Measurements from ENCODE around the gene ADRB2.

ADRB2 gene

GRCh38 chr5:148831590-148832565 is 5.5 kb downstream of the ADRB2 start:
- no peak for ATAC-seq

GRCh38 chr5:148833122-148833521 is 6.7 kb downstream of the ADRB2 start:
- TF ChIP-seq RARB (CRISPR knock-in tag; IDR thresholded peaks at IDR 0.05) (no peak), BACH2 (CRISPR knock-in tag; IDR thresholded peaks at IDR 0.05; ENCODE audit: borderline replicate concordance) (no peak), ESRRG (CRISPR knock-in tag; IDR thresholded peaks at IDR 0.05) (no peak), ZFP3 (CRISPR knock-in tag; IDR thresholded peaks at IDR 0.05) (no peak), TOX (CRISPR knock-in tag; IDR thresholded peaks at IDR 0.05; ENCODE audit: borderline replicate concordance) (no peak), ZC3H10 (CRISPR knock-in tag; IDR thresholded peaks at IDR 0.05) (no peak), ARNTL (CRISPR knock-in tag; IDR thresholded peaks at IDR 0.05; ENCODE audit: borderline replicate concordance, low read depth) (no peak), CSDC2 (CRISPR knock-in tag; IDR thresholded peaks at IDR 0.05) (no peak), ZFP30 (CRISPR knock-in tag; IDR thresholded peaks at IDR 0.05) (no peak)
- no peak for ATAC-seq

More at GRCh38 chr5:148831590-148832565, 5.5 kb downstream of the ADRB2 start:
- TF ChIP-seq POU6F1 (CRISPR knock-in tag; IDR thresholded peaks at IDR 0.05; ENCODE audit: borderline replicate concordance, low read depth) (no peak), CSDC2 (CRISPR knock-in tag; IDR thresholded peaks at IDR 0.05) (no peak), CREB5 (CRISPR knock-in tag; IDR thresholded peaks at IDR 0.05; ENCODE audit: low read depth) (no peak), ARNTL (CRISPR knock-in tag; IDR thresholded peaks at IDR 0.05; ENCODE audit: borderline replicate concordance, low read depth) (no peak), ZC3H10 (CRISPR knock-in tag; IDR thresholded peaks at IDR 0.05) (no peak), OSR1 (CRISPR knock-in tag; IDR thresholded peaks at IDR 0.05) (no peak), ESRRG (CRISPR knock-in tag; IDR thresholded peaks at IDR 0.05) (no peak), GLIS3 (CRISPR knock-in tag; IDR thresholded peaks at IDR 0.05) (no peak), ISL1 (CRISPR knock-in tag; IDR thresholded peaks at IDR 0.05) (no peak), ZNF70 (CRISPR knock-in tag; IDR thresholded peaks at IDR 0.05) (no peak), RARB (CRISPR knock-in tag; IDR thresholded peaks at IDR 0.05) (no peak), ZNF565 (CRISPR knock-in tag; conservative IDR thresholded peaks at IDR 0.05; ENCODE audit: low read depth) (no peak), SNAI2 (CRISPR knock-in tag; IDR thresholded peaks at IDR 0.05) (no peak), TCF4 (CRISPR knock-in tag; IDR thresholded peaks at IDR 0.05; ENCODE audit: borderline replicate concordance) (no peak), ZFP30 (CRISPR knock-in tag; IDR thresholded peaks at IDR 0.05) (no peak), TSHZ2 (CRISPR knock-in tag; IDR thresholded peaks at IDR 0.05) (no peak), BACH2 (CRISPR knock-in tag; IDR thresholded peaks at IDR 0.05; ENCODE audit: borderline replicate concordance) (no peak), ZFP3 (CRISPR knock-in tag; IDR thresholded peaks at IDR 0.05) (no peak), TOX (CRISPR knock-in tag; IDR thresholded peaks at IDR 0.05; ENCODE audit: borderline replicate concordance) (no peak), ZNF8 (CRISPR knock-in tag; IDR thresholded peaks at IDR 0.05) (no peak)

- no peak for ATAC-seq
- no peak for TF ChIP-seq OSR1 (CRISPR knock-in tag; IDR thresholded peaks at IDR 0.05)
- TF ChIP-seq TSHZ2 (CRISPR knock-in tag; IDR thresholded peaks at IDR 0.05): no peak
- TF ChIP-seq ZFP30 (CRISPR knock-in tag; IDR thresholded peaks at IDR 0.05): no peak
- TF ChIP-seq ZC3H10 (CRISPR knock-in tag; IDR thresholded peaks at IDR 0.05): no peak
- no peak for TF ChIP-seq ZNF565 (CRISPR knock-in tag; conservative IDR thresholded peaks at IDR 0.05; ENCODE audit: low read depth)
- TF ChIP-seq SNAI2 (CRISPR knock-in tag; IDR thresholded peaks at IDR 0.05): no peak
- TF ChIP-seq PPARA (CRISPR knock-in tag; IDR thresholded peaks at IDR 0.05; ENCODE audit: borderline replicate concordance): no peak
- TF ChIP-seq ZFP3 (CRISPR knock-in tag; IDR thresholded peaks at IDR 0.05): no peak
- no peak for TF ChIP-seq PATZ1 (CRISPR knock-in tag; IDR thresholded peaks at IDR 0.05; ENCODE audit: borderline replicate concordance)
- no peak for TF ChIP-seq TCF4 (CRISPR knock-in tag; IDR thresholded peaks at IDR 0.05; ENCODE audit: borderline replicate concordance)
- TF ChIP-seq TOX (CRISPR knock-in tag; IDR thresholded peaks at IDR 0.05; ENCODE audit: borderline replicate concordance): no peak
- TF ChIP-seq ESRRG (CRISPR knock-in tag; IDR thresholded peaks at IDR 0.05): no peak
Observed at GRCh38 chr5:148833925-148834324, 7.5 kb downstream of the ADRB2 start.
